ENCODE measurements around the gene FOXRED2.

- no peak for TF ChIP-seq CTCF (IDR thresholded peaks at IDR 0.05)
- TF ChIP-seq POLR2A (IDR thresholded peaks at IDR 0.05), result no peak
These were observed 47.3 kb upstream of the FOXRED2 start for GRCh38 chr22:36554098-36554497.

All from Peyer's patch (tissue), 4 donors.